Panc1 (cell line): ENCODE measurements around the gene CEP126. TPM values are rescaled to one million over a fixed set of nuclear protein-coding genes. Genes with fewer than 3 reads are reported as not detected.
A peak's percentile ranks its signal among the peaks of the same experiment; 100 is the strongest.

Source experiments
- ATAC-seq: fragments of 200-7000 bp; cut with Tn5 transposase; 2 replicates; pipeline ENCODE4 v1.9.1; 2020; ENCODE audit warnings: mild to moderate bottlenecking, moderate library complexity
- BruUV-seq: library from RNA; stranded (reverse); fragments of 400-500 nt; replicated peaks from 2 replicates; lab custom pipeline; 2021; lab: Mats Ljungman, UMichigan
- CTCF ChIA-PET: fragments of 300-600 bp; sonication (Branson Sonifier 250); formaldehyde crosslinking; loops from one replicate; lab custom pipeline; 2022; ENCODE audit warnings: antibody characterized with exemption; lab: Charles Lee
- POLR2A ChIA-PET: fragments of 300-600 bp; sonication (Branson Sonifier 250); formaldehyde crosslinking; loops from one replicate; lab custom pipeline; 2022; ENCODE audit warnings: antibody characterized with exemption; lab: Charles Lee
- DNase-seq: peaks from one replicate; pipeline ENCODE4 v3.0.0-alpha.2; 2010; ENCODE audit warnings: low read depth, low spot score
- H3K27ac ChIP-seq: 2 replicates; pipeline ENCODE4 v1.5.1; 2011; ENCODE audit warnings: mild to moderate bottlenecking, low read length, inconsistent platforms
- H3K27me3 ChIP-seq: fragments of 200-500 bp; sonication (Bioruptor generic); 2 replicates; pipeline ENCODE4 v1.6.0; 2014; ENCODE audit warnings: low read length, inconsistent platforms; ENCODE audit not compliant: control insufficient read depth, insufficient read depth
- H3K36me3 ChIP-seq: fragments of 200-500 bp; sonication (Bioruptor generic); 2 replicates; pipeline ENCODE4 v1.5.1; 2014; ENCODE audit warnings: inconsistent platforms, mild to moderate bottlenecking, low read length, moderate library complexity; ENCODE audit not compliant: control insufficient read depth, insufficient read depth
- H3K4me1 ChIP-seq: 2 replicates; pipeline ENCODE4 v1.5.1; 2011; ENCODE audit warnings: inconsistent platforms, mild to moderate bottlenecking, low read length, moderate library complexity; ENCODE audit not compliant: control insufficient read depth, insufficient read depth
- H3K4me3 ChIP-seq, 2 experiments: 2 replicates each; pipeline ENCODE4 v1.5.1; 2011 to 2012; ENCODE audit warnings: low read depth in 2 of 2, low read length in 2 of 2, mild to moderate bottlenecking in 2 of 2, inconsistent platforms in 1 of 2, moderate library complexity in 1 of 2
- H3K9me3 ChIP-seq: fragments of 200-500 bp; sonication (Bioruptor generic); 2 replicates; pipeline ENCODE4 v1.5.1; 2014; ENCODE audit warnings: low read depth, mild to moderate bottlenecking, inconsistent platforms, low read length, moderate library complexity; ENCODE audit not compliant: control insufficient read depth, insufficient read depth
- POLR2AphosphoS5 ChIP-seq: IDR thresholded peaks from 2 replicates; pipeline ENCODE4 v1.6.1; 2012; ENCODE audit warnings: mild to moderate bottlenecking, low read depth, low read length, moderate library complexity
- SIN3A ChIP-seq: IDR thresholded peaks from 2 replicates; pipeline ENCODE4 v1.6.1; 2012; ENCODE audit warnings: low read depth, mild to moderate bottlenecking, low read length, moderate library complexity, borderline replicate concordance; ENCODE audit not compliant: insufficient read depth
- TCF7L2 ChIP-seq: IDR thresholded peaks from 2 replicates; pipeline ENCODE4 v1.6.1; 2011; ENCODE audit warnings: mild to moderate bottlenecking, low read depth, low read length, inconsistent platforms
- in situ Hi-C: cut with HindIII; loops from 2 replicates; pipeline ENCODE4 v1.10.0; 2016; ENCODE audit warnings: low sequenced_read_pairs, low pct_unique_long_range_greater_than_20kb
- intact Hi-C: fragments of 100-400 bp; cut with micrococcal nuclease; formaldehyde crosslinking; loops from one replicate; pipeline ENCODE4 v1.10.0; 2022; ENCODE audit not compliant: unreplicated experiment
- total RNA-seq: library from RNA; stranded (reverse); gene quantifications from one replicate; pipeline ENCODE4 v1.2.1, GENCODE V29; 2021; ENCODE audit not compliant: unreplicated experiment
- TF ChIP-seq, protein P1 (sequence below): fragments of 450-650 bp; IDR thresholded peaks from 2 replicates; pipeline ENCODE4 v1.5.1; 2017; ENCODE audit warnings: mild to moderate bottlenecking
- TF ChIP-seq, protein P2 (sequence below), 2 experiments: IDR thresholded peaks; 2 replicates each; pipeline ENCODE4 v1.6.1; 2011 to 2012; ENCODE audit warnings: low read depth in 2 of 2, control low read depth in 1 of 2, low read length in 1 of 2, mild to moderate bottlenecking in 1 of 2, moderate library complexity in 1 of 2; ENCODE audit not compliant: insufficient read depth in 1 of 2

Gene CEP126
- total RNA-seq, 1 experiment from 2014 or later, result 6.6 TPM

DNA sequence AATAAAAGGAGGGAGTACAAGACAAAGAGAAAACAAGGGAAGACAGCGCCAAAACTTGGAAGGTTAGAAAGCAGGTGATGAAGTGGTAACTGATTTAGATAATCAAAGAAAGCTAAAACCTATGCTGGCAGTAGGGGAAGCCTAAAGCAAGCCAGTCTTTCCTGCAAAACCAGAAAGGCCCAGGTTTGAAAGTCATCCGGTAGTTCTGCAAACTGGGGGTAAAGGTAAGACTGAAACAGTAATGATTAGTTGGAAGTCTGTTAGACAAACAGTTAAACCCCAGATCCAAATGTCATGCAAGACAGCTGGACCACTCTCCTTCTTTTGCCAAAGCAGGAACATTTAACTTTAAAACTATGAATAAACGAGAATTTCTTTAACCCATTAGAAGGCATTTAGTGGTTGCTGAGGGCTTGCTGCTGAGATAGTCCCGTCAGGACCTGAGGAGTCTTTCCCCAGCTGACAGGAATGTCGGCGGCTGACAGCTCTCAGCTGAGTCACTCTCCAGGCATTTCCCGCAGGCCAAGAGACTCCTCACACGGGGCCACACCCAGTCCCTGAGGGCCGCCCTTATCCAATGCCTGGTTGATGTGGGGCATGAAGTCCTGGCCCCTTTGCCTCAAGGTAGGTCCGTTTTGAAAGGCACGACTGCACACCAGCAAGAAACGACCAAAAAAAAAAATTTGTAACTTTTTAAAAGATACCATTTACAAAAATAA, 96.1 kb downstream of the CEP126 start:
- Histone ChIP-seq H3K27me3 (no peaks in the 10 kb centered on the region), H3K36me3 (no peaks in the 10 kb centered on the region), H3K9me3 (no peaks in the 10 kb centered on the region), H3K27ac (peak overlapping the region; percentile 36), H3K4me1 (peaks cover 36% of the 10 kb centered on the region), H3K4me3 (0 out of 4 replicates have a peak overlapping the region, but pooled peaks of 1 of the 2 experiments have one; percentile 0)
- peak; percentile 98 for ATAC-seq
- in situ Hi-C loops (no loop called here), intact Hi-C loops (no loop called here)
- POLR2A ChIA-PET, result no interaction called here
- CTCF ChIA-PET, result interaction anchor here (0.6 to 0.8 kb wide), 2 partner anchors 150 to 151 kb away, joined by 7 to 8 read pairs; no protein-coding TSS in a partner anchor
- peak; percentile 95 for TF ChIP-seq SIN3A
- no peak for TF ChIP-seq POLR2AphosphoS5
- no TSS peak for BruUV-seq
- peak; percentile 87 for DNase-seq

GRCh38 chr11:102012946-102013345, 98.1 kb downstream of the CEP126 start:
- CTCF ChIA-PET, result no interaction called here
- no peak overlapping the region for H3K4me3 ChIP-seq
- H3K27me3 ChIP-seq, result no peaks in the 10 kb centered on the region
- DNase-seq, result no peak
- in situ Hi-C loops, result no loop called here
- intact Hi-C loops, result no loop called here
- no peaks in the 10 kb centered on the region for H3K36me3 ChIP-seq
- H3K27ac ChIP-seq, result no peak overlapping the region; the same call in 1 of the 2 replicates
- POLR2A ChIA-PET, result no interaction called here
- BruUV-seq, result no TSS peak
- TF ChIP-seq POLR2AphosphoS5 (no peak), TCF7L2 (no peak), SIN3A (no peak)
- TF ChIP-seq, protein P1, sequence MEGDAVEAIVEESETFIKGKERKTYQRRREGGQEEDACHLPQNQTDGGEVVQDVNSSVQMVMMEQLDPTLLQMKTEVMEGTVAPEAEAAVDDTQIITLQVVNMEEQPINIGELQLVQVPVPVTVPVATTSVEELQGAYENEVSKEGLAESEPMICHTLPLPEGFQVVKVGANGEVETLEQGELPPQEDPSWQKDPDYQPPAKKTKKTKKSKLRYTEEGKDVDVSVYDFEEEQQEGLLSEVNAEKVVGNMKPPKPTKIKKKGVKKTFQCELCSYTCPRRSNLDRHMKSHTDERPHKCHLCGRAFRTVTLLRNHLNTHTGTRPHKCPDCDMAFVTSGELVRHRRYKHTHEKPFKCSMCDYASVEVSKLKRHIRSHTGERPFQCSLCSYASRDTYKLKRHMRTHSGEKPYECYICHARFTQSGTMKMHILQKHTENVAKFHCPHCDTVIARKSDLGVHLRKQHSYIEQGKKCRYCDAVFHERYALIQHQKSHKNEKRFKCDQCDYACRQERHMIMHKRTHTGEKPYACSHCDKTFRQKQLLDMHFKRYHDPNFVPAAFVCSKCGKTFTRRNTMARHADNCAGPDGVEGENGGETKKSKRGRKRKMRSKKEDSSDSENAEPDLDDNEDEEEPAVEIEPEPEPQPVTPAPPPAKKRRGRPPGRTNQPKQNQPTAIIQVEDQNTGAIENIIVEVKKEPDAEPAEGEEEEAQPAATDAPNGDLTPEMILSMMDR, result no peak
- TF ChIP-seq, protein P2, sequence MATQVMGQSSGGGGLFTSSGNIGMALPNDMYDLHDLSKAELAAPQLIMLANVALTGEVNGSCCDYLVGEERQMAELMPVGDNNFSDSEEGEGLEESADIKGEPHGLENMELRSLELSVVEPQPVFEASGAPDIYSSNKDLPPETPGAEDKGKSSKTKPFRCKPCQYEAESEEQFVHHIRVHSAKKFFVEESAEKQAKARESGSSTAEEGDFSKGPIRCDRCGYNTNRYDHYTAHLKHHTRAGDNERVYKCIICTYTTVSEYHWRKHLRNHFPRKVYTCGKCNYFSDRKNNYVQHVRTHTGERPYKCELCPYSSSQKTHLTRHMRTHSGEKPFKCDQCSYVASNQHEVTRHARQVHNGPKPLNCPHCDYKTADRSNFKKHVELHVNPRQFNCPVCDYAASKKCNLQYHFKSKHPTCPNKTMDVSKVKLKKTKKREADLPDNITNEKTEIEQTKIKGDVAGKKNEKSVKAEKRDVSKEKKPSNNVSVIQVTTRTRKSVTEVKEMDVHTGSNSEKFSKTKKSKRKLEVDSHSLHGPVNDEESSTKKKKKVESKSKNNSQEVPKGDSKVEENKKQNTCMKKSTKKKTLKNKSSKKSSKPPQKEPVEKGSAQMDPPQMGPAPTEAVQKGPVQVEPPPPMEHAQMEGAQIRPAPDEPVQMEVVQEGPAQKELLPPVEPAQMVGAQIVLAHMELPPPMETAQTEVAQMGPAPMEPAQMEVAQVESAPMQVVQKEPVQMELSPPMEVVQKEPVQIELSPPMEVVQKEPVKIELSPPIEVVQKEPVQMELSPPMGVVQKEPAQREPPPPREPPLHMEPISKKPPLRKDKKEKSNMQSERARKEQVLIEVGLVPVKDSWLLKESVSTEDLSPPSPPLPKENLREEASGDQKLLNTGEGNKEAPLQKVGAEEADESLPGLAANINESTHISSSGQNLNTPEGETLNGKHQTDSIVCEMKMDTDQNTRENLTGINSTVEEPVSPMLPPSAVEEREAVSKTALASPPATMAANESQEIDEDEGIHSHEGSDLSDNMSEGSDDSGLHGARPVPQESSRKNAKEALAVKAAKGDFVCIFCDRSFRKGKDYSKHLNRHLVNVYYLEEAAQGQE (IDR thresholded peaks at IDR 0.05; ENCODE audit: insufficient read depth in 1 of 2, low read depth in 2 of 2, low read length in 1 of 2), result no peak
- no peaks in the 10 kb centered on the region for H3K9me3 ChIP-seq
- peaks cover 30% of the 10 kb centered on the region for H3K4me1 ChIP-seq
- ATAC-seq, result no peak

- ChIA-PET POLR2A (no interaction called here), CTCF (interaction anchor here (0.6 kb wide), 1 partner anchor 328 kb away, joined by 3 read pairs; no protein-coding TSS in a partner anchor)
- in situ Hi-C loops (no loop called here), intact Hi-C loops (no loop called here)
- no peaks in the 10 kb centered on the region for H3K36me3 ChIP-seq
- H3K9me3 ChIP-seq, result no peaks in the 10 kb centered on the region
- no peak for ATAC-seq
- no peak for DNase-seq
- H3K27ac ChIP-seq, result no peak overlapping the region
- H3K4me1 ChIP-seq, result peaks cover 25% of the 10 kb centered on the region
- H3K27me3 ChIP-seq, result no peaks in the 10 kb centered on the region
- no TSS peak for BruUV-seq
- H3K4me3 ChIP-seq, result no peak overlapping the region
- TF ChIP-seq, protein P1, result no peak
- no peak for TF ChIP-seq POLR2AphosphoS5
- no peak for TF ChIP-seq TCF7L2
- TF ChIP-seq, protein P2 (IDR thresholded peaks at IDR 0.05; ENCODE audit: insufficient read depth in 1 of 2, low read depth in 2 of 2, low read length in 1 of 2), result no peak
- TF ChIP-seq SIN3A, result no peak
These were observed 99.9 kb downstream of the CEP126 start for GRCh38 chr11:102014756-102015155.
